GM12872 (cell line): Measurements from ENCODE around the gene CENPP.

ENCODE experiments used
- CTCF ChIP-seq: IDR thresholded peaks from 3 replicates; pipeline ENCODE4 v1.5.1; 2011; ENCODE audit warnings: low read depth, mild to moderate bottlenecking, low read length, moderate library complexity; ENCODE audit not compliant: insufficient read depth

Gene CENPP

GRCh38 chr9:92564504-92564903 lies 238.8 kb downstream of the CENPP start:
- no peak for TF ChIP-seq CTCF

- no peak for TF ChIP-seq CTCF
Measured at GRCh38 chr9:92564982-92565381, 239.2 kb downstream of the CENPP start.

GRCh38 chr9:92576175-92576574 lies 250.4 kb downstream of the CENPP start:
- no peak for TF ChIP-seq CTCF

GRCh38 chr9:92589923-92590322 lies 264.2 kb downstream of the CENPP start:
- no peak for TF ChIP-seq CTCF

GRCh38 chr9:92590377-92590776 lies 264.6 kb downstream of the CENPP start:
- no peak for TF ChIP-seq CTCF

- no peak for TF ChIP-seq CTCF
Measured at GRCh38 chr9:92592537-92592936, 266.8 kb downstream of the CENPP start.

GRCh38 chr9:92592946-92593861 lies 267.5 kb downstream of the CENPP start:
- no peak for TF ChIP-seq CTCF
